Activated CD4-positive, alpha-beta T cell treated with anti-CD3 and anti-CD28 coated beads, Interleukin-2, amount 10 ng/mL, durations not matched to agents 7 days and 5 days (primary cell): Measurements from ENCODE around the gene EIF2AK2. TPM values are rescaled to one million over a fixed set of nuclear protein-coding genes. Genes with fewer than 3 reads are reported as not detected.

Source experiments
- CTCF ChIA-PET: fragments of 350-600 bp; sonication (Branson Sonifier 250); formaldehyde crosslinking; loops from one replicate; lab custom pipeline; 2021; ENCODE audit warnings: antibody characterized with exemption; lab: Charles Lee
- POLR2A ChIA-PET: fragments of 350-600 bp; sonication (Branson Sonifier 250); formaldehyde crosslinking; loops from one replicate; lab custom pipeline; 2021; ENCODE audit warnings: antibody characterized with exemption; lab: Charles Lee
- DNase-seq: peaks from one replicate; pipeline ENCODE4 v3.0.0-alpha.2; 2020
- H3K27ac Mint-ChIP-seq: one replicate; pipeline ENCODE4 v1.8.0; 2021; ENCODE audit warnings: mild to moderate bottlenecking, moderate library complexity, mixed read lengths
- H3K27me3 Mint-ChIP-seq: one replicate; pipeline ENCODE4 v1.8.0; 2021; ENCODE audit warnings: mixed read lengths
- H3K36me3 Mint-ChIP-seq: one replicate; pipeline ENCODE4 v1.8.0; 2021; ENCODE audit warnings: low read depth, mixed read lengths
- H3K4me1 Mint-ChIP-seq: one replicate; pipeline ENCODE4 v1.8.0; 2021; ENCODE audit warnings: mixed read lengths
- H3K4me3 Mint-ChIP-seq: one replicate; pipeline ENCODE4 v1.8.0; 2021; ENCODE audit warnings: mild to moderate bottlenecking, moderate library complexity, mixed read lengths
- H3K9me3 Mint-ChIP-seq: one replicate; pipeline ENCODE4 v1.8.0; 2021; ENCODE audit warnings: mixed read lengths
- total RNA-seq, 2 experiments: library from RNA; stranded (reverse); gene quantifications; one replicate each; pipeline ENCODE4 v1.2.3, GENCODE V29; 2021

EIF2AK2 gene
- total RNA-seq, 2 experiments from 2014 or later = 119 to 129 TPM

GRCh38 chr2:37084797-37085196 lies 72.0 kb downstream of the EIF2AK2 start:
- peaks cover 40% of the 10 kb centered on the region for H3K4me1 Mint-ChIP-seq
- H3K9me3 Mint-ChIP-seq = no peaks in the 10 kb centered on the region
- peaks cover 32% of the 10 kb centered on the region for H3K36me3 Mint-ChIP-seq
- no peak overlapping the region for H3K4me3 Mint-ChIP-seq
- CTCF ChIA-PET = interaction anchor here (0.9 to 1.1 kb wide), 3 partner anchors 15 to 131 kb away, joined by 3 read pairs; no protein-coding TSS in a partner anchor
- no peak for DNase-seq
- POLR2A ChIA-PET = interaction anchor here (1.3 kb wide), 1 partner anchor 118 kb away, joined by 4 read pairs; the partner anchor contains the start of gene STRN
- H3K27me3 Mint-ChIP-seq = no peaks in the 10 kb centered on the region
- no peak overlapping the region for H3K27ac Mint-ChIP-seq

- Mint-ChIP-seq H3K36me3 (peaks cover 36% of the 10 kb centered on the region), H3K4me3 (no peak within 1 kb of the TSS), H3K27ac (no peak within 1 kb of the TSS), H3K4me1 (peaks cover 45% of the 10 kb centered on the region), H3K27me3 (no peaks in the 10 kb centered on the region), H3K9me3 (no peaks in the 10 kb centered on the region)
- ChIA-PET CTCF (interaction anchor here (1.0 to 1.1 kb wide), 2 partner anchors 16 to 29 kb away, joined by 3 read pairs; no protein-coding TSS in a partner anchor), POLR2A (interaction anchor here (1.3 kb wide), 1 partner anchor 117 kb away, joined by 4 read pairs; the partner anchor contains the start of gene STRN)
- peak; percentile 92 for DNase-seq
These were observed 72.6 kb downstream of the EIF2AK2 start, which contains the start of the genes GPATCH11 and HEATR5B for GRCh38 chr2:37083873-37084794. Gene GPATCH11, plus strand, starts transcription at chr2:37084518. Its CDS starts 3,864 bp downstream, at chr2:37088382. Gene HEATR5B, minus strand, starts transcription at chr2:37084372. Its CDS starts 958 bp downstream, at chr2:37083414.

DNA sequence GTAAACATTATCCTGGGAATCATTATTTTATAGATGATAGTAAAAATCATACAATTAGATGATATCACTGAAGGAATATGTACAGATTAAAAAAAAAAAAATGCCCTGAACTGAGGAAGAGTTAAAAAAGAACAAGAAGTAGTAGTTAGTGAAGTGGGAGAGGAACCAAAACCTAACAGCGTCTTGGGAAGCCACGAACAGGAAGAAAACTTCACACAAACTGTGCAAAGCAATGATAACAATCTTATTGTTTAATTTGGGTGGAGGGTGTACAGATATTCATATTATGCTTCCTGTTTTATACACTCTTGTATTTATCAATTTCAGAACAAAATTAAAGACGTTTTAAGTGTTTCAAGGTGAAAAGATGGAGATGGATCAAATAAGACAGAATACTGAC lies 76.1 kb downstream of the EIF2AK2 start:
- CTCF ChIA-PET = no interaction called here
- Mint-ChIP-seq H3K27me3 (no peaks in the 10 kb centered on the region), H3K9me3 (no peaks in the 10 kb centered on the region), H3K4me3 (peak overlapping the region; percentile 48), H3K36me3 (peaks cover 50% of the 10 kb centered on the region), H3K4me1 (peaks cover 52% of the 10 kb centered on the region), H3K27ac (peak overlapping the region; percentile 76)
- POLR2A ChIA-PET = no interaction called here
- DNase-seq = no peak

DNA sequence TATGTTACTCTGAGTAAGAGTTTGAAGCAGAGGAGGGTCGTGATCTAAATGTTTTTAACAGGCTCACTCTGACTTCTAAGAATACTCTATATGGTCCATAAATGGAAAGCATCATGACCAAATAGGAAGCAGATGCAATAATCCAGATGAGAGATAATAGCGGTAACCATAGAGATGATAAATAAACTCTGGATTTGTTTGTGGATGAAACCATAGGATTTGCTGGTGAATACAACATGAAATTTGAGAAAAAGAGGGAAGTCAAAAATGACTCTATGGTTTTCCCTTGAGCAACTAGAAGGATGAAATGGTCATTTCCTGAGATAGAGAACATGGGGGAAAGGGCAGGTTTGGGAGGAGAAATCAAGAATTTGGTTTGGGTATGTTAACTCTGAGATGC lies 76.5 kb downstream of the EIF2AK2 start:
- Mint-ChIP-seq H3K4me1 (peaks cover 52% of the 10 kb centered on the region), H3K27ac (peak overlapping the region; percentile 76), H3K36me3 (peaks cover 53% of the 10 kb centered on the region), H3K9me3 (no peaks in the 10 kb centered on the region), H3K4me3 (peak overlapping the region; percentile 48), H3K27me3 (no peaks in the 10 kb centered on the region)
- ChIA-PET POLR2A (no interaction called here), CTCF (no interaction called here)
- no peak for DNase-seq

- DNase-seq = no peak
- peaks cover 2% of the 10 kb centered on the region for H3K9me3 Mint-ChIP-seq
- no peak overlapping the region for H3K4me3 Mint-ChIP-seq
- no peak overlapping the region for H3K27ac Mint-ChIP-seq
- no peaks in the 10 kb centered on the region for H3K27me3 Mint-ChIP-seq
- ChIA-PET CTCF (interaction anchor here (1.0 kb wide), 1 partner anchor 13 kb away, joined by 3 read pairs; no protein-coding TSS in a partner anchor), POLR2A (no interaction called here)
- peaks cover 45% of the 10 kb centered on the region for H3K36me3 Mint-ChIP-seq
- H3K4me1 Mint-ChIP-seq = peaks cover 3% of the 10 kb centered on the region
These were observed 85.8 kb downstream of the EIF2AK2 start for GRCh38 chr2:37070931-37071330.

DNA sequence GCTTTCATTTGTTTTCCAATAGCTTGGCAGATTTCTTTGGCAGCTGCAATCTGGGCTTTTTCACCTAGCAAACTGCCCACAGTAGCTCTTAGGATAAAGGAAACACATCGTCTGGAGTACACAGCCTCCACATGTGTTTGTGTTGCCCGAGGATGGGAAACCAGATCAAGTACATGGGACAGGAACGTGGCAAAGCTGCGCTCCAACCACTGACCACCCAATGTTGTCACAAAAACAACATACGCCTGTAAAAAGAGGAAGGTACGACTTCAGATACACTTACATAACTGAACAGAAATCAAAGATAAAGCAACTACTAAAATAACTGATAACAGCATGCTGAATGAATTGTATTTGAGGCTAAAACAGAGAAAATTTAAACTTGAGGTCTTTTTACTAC lies 88.1 kb downstream of the EIF2AK2 start:
- H3K4me3 Mint-ChIP-seq = no peak overlapping the region
- H3K27ac Mint-ChIP-seq = no peak overlapping the region
- H3K27me3 Mint-ChIP-seq = no peaks in the 10 kb centered on the region
- peaks cover 3% of the 10 kb centered on the region for H3K4me1 Mint-ChIP-seq
- ChIA-PET POLR2A (interaction anchor here (0.7 kb wide), 1 partner anchor 60 kb away, joined by 3 read pairs; no protein-coding TSS in a partner anchor), CTCF (no interaction called here)
- H3K9me3 Mint-ChIP-seq = peaks cover under 1% of the 10 kb centered on the region
- peaks cover 42% of the 10 kb centered on the region for H3K36me3 Mint-ChIP-seq
- no peak for DNase-seq

DNA sequence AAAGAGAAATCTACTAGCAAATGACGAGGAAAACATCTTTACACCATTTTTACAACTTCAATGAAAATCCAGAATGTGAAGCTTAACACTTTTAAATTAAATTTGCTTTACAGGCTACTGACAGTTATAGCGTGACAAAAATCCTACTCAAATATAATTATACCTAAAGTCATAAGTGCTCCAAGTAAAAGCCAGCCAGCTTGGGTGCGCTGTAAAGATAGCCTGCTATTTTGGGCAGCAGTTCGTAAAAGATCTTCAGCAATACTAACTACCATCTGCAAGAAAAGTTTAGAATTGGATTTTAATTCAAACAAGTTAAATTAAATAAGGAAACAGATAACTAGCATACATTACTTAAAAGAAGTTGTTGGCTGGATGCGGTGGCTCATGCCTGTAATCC lies 95.0 kb downstream of the EIF2AK2 start:
- H3K4me1 Mint-ChIP-seq = peaks cover 2% of the 10 kb centered on the region
- H3K36me3 Mint-ChIP-seq = peaks cover 40% of the 10 kb centered on the region
- no peak overlapping the region for H3K4me3 Mint-ChIP-seq
- H3K9me3 Mint-ChIP-seq = no peaks in the 10 kb centered on the region
- no peak for DNase-seq
- CTCF ChIA-PET = interaction anchor here (1.0 to 1.1 kb wide), 2 partner anchors 9 to 13 kb away, joined by 3 read pairs; no protein-coding TSS in a partner anchor
- H3K27me3 Mint-ChIP-seq = no peaks in the 10 kb centered on the region
- POLR2A ChIA-PET = no interaction called here
- H3K27ac Mint-ChIP-seq = no peak overlapping the region

DNA sequence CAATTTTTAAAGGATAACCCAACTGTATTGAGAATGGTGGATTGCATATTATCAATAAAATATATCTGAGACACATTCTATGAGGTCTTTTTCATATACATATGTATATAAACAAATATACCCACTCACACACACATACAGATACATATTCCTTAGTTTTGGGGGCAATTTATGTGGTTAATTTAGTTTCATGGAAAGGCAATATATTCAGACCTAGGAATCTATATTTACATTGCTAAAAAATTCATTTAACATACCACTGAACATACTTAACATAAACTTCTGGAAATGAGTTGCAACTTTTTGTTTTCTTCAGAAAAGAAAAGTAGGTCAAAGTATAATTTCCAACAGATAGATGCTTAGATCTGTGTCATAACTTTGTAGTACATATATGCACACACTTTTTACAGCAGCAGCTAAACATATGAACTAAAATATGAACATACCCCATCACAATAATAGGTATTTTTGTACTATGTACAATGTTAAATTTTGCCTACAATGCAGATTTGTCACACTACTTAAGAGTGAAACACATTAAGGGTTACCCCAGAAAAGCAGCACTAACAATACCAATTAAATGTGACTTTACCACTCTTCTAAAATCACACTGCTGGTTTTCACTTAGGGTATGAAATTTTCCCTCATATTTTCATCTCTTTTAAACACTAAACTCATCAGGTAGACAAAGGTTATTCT lies 95.6 kb downstream of the EIF2AK2 start:
- ChIA-PET POLR2A (no interaction called here), CTCF (interaction anchor here (1.0 kb wide), 1 partner anchor 12 kb away, joined by 3 read pairs; no protein-coding TSS in a partner anchor)
- DNase-seq = no peak
- Mint-ChIP-seq H3K4me3 (no peak overlapping the region), H3K27me3 (no peaks in the 10 kb centered on the region), H3K9me3 (no peaks in the 10 kb centered on the region), H3K27ac (no peak overlapping the region), H3K4me1 (peaks cover 2% of the 10 kb centered on the region), H3K36me3 (peaks cover 42% of the 10 kb centered on the region)

GRCh38 chr2:37060446-37060845 lies 96.3 kb downstream of the EIF2AK2 start:
- Mint-ChIP-seq H3K27ac (no peak overlapping the region), H3K36me3 (peaks cover 42% of the 10 kb centered on the region), H3K4me1 (peaks cover 2% of the 10 kb centered on the region), H3K9me3 (no peaks in the 10 kb centered on the region), H3K4me3 (no peak overlapping the region), H3K27me3 (no peaks in the 10 kb centered on the region)
- POLR2A ChIA-PET = no interaction called here
- DNase-seq = no peak
- CTCF ChIA-PET = interaction anchor here (0.5 kb wide), 1 partner anchor 11 kb away, joined by 3 read pairs; no protein-coding TSS in a partner anchor

DNA sequence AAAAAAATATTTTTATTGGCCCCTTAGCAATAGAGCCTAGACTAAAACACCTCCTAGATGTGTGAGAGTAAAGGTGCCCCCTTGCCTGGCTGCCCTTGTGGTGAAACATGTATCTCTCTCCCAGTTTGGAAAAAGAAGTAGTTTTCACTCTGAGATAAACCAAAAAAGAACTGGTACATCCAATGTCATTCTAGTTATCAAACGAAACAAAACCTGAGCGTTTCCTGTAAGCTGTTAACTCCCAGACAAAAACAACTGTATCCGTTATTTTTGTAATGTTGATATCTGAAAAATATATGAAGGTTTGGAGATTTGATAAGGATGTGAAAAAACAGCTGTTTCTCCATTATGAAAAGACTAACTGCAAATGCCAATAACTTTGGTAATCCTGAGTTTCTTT lies 96.9 kb downstream of the EIF2AK2 start:
- Mint-ChIP-seq H3K27ac (no peak overlapping the region), H3K36me3 (peaks cover 40% of the 10 kb centered on the region), H3K4me1 (peaks cover 2% of the 10 kb centered on the region), H3K9me3 (no peaks in the 10 kb centered on the region), H3K4me3 (no peak overlapping the region), H3K27me3 (no peaks in the 10 kb centered on the region)
- DNase-seq = no peak
- POLR2A ChIA-PET = no interaction called here
- CTCF ChIA-PET = interaction anchor here (0.5 kb wide), 1 partner anchor 10 kb away, joined by 3 read pairs; no protein-coding TSS in a partner anchor

DNA sequence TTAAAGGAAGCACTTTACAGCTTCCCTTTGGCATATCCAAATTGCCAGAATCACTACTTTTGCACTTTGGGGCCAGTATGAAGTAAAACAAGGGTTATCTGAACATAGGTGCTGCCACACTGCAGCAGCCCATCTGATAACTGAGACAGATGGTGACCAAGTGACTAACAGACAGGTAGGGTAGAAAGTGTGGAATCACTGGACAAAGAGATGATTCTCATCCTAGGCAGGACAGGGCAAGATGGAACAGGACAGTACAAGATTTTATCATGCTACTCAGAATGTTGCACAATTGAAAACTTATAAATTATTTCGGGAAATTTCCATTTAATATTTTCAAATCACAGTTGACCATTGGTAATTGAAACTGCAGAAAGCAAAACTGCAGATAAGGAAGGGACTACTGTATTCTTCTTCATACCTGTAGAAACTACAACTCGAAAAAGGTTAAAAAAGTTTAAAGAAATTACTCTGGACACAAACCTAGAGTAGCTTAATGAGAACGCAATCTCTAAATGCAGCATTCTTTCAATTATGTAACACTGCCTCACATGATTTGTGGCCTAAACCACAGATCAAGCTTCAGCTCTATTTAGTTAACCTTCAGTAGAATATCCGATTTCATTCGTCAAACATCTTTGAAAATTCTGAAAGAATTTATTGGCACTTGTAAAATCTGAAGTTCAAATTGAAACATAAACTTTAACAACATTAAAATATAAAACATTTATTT lies 104.0 kb downstream of the EIF2AK2 start:
- no peak overlapping the region for H3K27ac Mint-ChIP-seq
- H3K9me3 Mint-ChIP-seq = no peaks in the 10 kb centered on the region
- ChIA-PET POLR2A (no interaction called here), CTCF (interaction anchor here (0.8 to 0.9 kb wide), 2 partner anchors 9 to 11 kb away, joined by 3 read pairs; no protein-coding TSS in a partner anchor)
- no peak overlapping the region for H3K4me3 Mint-ChIP-seq
- no peaks in the 10 kb centered on the region for H3K4me1 Mint-ChIP-seq
- no peak for DNase-seq
- peaks cover 34% of the 10 kb centered on the region for H3K36me3 Mint-ChIP-seq
- H3K27me3 Mint-ChIP-seq = no peaks in the 10 kb centered on the region
